Cardiac atrium fibroblast (primary cell): ENCODE measurements around the gene HOXA9. TPM values are rescaled to one million over a fixed set of nuclear protein-coding genes. Genes with fewer than 3 reads are reported as not detected.

Source experiments
- total RNA-seq: library from RNA; depleted of rRNA; stranded (reverse); fragments of >200 nt; gene quantifications from 2 replicates; pipeline ENCODE4 v1.2.3, GENCODE V29; 2015

HOXA9 gene
- total RNA-seq: not detected in 2 replicates

DNA sequence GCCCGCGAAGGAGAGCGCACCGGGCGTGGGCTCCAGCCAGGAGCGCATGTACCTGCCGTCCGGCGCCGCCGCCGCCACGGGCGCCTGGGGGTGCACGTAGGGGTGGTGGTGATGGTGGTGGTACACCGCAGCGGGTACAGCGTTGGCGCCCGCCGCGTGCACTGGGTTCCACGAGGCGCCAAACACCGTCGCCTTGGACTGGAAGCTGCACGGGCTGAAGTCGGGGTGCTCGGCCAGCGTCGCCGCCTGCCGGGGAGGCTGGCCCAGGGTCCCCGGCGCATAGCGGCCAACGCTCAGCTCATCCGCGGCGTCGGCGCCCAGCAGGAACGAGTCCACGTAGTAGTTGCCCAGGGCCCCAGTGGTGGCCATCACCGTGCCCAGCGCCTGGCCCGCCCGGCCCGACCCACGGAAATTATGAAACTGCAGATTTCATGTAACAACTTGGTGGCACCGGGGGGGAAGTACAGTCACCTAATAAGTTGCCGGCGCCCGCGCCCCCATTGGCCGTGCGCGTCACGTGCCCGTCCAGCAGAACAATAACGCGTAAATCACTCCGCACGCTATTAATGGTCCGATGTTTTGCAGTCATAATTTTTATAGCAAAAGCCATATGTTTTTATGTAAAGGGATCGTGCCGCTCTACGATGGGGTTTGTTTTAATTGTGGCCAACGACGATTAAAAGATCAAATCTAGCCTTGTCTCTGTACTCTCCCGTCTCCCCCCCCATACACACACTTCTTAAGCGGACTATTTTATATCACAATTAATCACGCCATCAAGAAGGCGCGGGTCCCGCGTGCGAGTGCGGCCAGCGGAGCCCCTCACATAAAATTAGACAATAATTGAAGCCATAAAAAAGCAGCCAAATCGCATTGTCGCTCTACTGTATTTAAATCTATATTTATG is at the start of gene HOXA9:
TSS of gene HOXA9 (minus strand) at position 449 of the 907 bp plus-strand sequence. CDS start at position 369, 80 bp downstream.

GRCh38 chr7:27199849-27200760 is 34.8 kb upstream of the HOXA9 start, which contains the start of gene HOXA13:
TSS of gene HOXA13 (minus strand) at chr7:27200091. CDS start at chr7:27200077, 14 bp downstream.

GRCh38 chr7:27185013-27185853 is 19.9 kb upstream of the HOXA9 start, which contains the start of gene HOXA11:
TSS of gene HOXA11 (minus strand) at chr7:27185232. CDS start at chr7:27185144, 88 bp downstream.

GRCh38 chr7:27173956-27174873 is 8.9 kb upstream of the HOXA9 start, which contains the start of gene HOXA10:
TSS of gene HOXA10 (minus strand) at chr7:27174320. CDS start at chr7:27174306, 14 bp downstream.

DNA sequence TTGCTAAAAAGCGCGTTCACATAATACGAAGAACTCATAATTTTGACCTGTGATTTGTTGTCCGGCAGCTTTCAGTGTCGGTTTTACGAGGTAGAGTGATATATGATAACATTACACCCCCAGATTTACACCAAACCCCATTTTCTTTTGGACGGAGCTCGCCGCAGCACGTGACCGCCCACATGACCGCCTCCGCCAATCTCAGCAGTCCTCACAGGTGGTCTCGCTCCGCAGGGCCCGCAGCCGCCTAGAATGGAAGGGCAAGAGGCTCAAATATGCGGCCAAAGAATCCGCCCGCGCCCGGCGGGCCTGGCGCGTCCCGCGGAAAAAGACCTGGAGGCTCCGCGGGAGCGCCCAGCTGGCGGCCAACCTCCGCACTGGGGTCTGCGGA is 8.8 kb downstream of the HOXA9 start, which contains the start of gene HOXA7:
TSS of gene HOXA7 (minus strand) at position 168 of the 391 bp plus-strand sequence. CDS start at position 38, 130 bp downstream.

DNA sequence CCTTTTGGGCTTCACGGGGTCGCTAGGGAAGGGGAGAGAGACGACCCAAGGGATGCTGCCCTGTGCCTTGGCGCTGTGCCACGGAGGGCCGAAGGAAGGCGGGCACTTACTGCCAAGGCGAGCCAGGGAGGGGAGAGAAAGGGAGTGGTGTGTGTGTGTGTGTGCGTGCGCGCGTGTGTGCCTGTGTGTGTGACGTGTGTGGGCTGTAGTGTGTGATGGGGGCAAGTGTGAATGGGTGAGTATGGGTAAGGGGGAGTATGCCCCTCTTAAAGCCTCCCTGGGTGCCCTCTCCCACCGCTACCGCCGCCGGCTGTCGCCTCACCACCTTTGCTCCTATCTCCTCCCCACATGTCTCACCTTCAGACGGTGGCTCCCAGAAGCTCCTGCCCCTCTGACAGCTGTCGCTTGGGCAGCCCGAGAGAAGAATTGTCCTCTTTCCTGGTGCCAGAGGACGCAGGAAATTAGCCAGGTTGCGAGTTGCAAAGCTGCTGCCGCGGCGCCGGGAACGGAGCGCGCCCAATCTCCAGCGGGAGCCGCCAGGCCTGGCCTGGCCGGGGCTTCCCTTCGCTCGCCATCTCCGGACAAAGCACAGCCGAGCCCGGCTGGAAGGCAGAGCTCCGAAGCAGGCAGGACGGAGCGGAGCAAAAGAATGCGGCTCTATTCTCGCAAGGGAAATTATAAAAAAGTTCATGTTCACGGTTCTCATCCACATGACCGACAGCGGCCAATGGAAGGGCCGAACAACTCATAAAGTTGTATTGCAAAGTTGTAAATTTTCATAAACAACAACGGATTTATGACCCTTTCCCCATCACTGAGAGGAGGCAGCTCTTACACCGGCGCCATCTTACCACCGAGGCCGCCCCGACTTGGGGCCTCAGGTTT is 13.2 kb downstream of the HOXA9 start, which contains the start of gene HOXA3:
TSS of gene HOXA3 (minus strand) at position 653 of the 885 bp plus-strand sequence. CDS start 41,943 bp downstream, outside the sequence.

DNA sequence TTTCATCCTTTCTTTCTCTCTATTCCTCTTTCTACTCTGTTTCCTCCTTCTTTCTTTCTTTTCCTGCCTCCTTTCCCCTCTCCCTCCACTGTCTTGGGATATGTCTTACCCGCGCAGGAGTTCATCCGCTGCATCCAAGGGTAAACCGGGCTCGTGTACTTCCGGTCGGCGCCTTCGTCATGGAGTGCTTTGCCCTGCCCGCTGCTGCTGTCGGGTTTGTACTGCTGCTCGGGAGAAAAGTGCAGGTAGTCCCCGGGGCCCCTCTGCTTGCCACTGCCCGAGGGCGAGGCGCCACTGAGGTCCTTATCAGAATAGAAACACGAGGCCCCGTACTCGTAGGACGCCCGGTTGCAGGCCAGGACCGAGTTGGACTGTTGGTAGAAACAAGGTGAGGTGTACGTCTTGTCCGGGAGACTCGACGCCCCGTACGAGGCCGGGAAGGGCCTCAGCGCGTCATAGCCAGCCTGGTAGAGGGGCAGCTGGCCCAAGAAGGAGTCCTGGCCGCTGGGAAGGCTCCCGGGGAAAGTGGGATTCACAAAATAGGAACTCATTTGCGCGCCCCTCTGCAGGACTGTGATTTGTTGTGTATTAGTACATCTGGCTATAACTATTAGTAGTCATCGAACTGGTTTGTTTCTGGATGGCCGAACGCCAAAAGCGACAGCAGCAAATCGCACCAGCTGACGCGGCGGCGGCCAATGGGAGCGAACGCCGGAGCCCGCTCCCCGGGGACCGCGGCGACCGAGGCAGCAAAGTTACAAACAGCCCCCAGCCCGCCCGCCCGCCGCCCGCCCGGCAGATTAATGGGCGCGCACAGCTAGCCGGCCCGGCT is 17.9 kb downstream of the HOXA9 start, which contains the start of gene HOXA6:
TSS of gene HOXA6 (minus strand) at position 576 of the 832 bp plus-strand sequence. CDS start at position 551, 25 bp downstream.

DNA sequence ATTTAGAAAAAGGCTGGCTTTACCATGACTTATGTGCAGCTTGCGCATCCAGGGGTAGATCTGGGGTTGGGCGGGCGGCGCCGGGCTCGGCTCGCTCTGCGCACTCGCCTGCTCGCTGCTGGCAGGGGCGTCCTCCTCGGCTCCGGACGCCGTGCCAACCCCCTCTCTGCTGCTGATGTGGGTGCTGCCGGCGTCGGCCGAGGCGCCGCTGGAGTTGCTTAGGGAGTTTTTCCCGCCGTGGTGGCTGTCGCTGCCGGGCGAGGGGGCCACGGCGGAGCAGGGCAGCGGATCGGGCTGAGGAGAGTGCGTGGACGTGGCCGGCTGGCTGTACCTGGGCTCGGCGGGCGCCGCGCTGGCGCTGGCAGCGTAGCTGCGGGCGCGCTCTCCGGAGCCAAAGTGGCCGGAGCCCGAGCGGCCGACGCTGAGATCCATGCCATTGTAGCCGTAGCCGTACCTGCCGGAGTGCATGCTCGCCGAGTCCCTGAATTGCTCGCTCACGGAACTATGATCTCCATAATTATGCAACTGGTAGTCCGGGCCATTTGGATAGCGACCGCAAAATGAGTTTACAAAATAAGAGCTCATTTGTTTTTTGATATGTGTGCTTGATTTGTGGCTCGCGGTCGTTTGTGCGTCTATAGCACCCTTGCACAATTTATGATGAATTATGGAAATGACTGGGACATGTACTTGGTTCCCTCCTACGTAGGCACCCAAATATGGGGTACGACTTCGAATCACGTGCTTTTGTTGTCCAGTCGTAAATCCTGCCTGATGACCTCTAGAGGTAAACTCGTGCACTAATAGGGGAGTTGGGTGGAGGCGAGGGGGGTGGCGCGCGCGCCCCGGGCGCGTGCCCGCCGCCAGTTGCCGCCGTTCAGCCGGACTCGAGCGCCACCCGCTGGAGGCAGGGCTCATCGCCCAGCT is 22.1 kb downstream of the HOXA9 start, which contains the start of gene HOXA5:
TSS of gene HOXA5 (minus strand) at position 659 of the 927 bp plus-strand sequence. CDS start at position 585, 74 bp downstream.

GRCh38 chr7:27130540-27131389 is 34.6 kb downstream of the HOXA9 start, which contains the start of gene HOXA4:
TSS of gene HOXA4 (minus strand) at chr7:27130757. CDS start at chr7:27130733, 24 bp downstream.

Other genes starting within 250 kb of the HOXA9 start
- gene HOXA1, start 69.5 kb downstream of the HOXA9 start, total RNA-seq: not detected in 2 replicates
- gene HOXA2, start 62.9 kb downstream of the HOXA9 start, total RNA-seq: not detected in 2 replicates
- not detected in 2 replicates for gene HOXA4, start 34.8 kb downstream of the HOXA9 start, total RNA-seq
- not detected in 2 replicates for gene HOXA5, start 21.9 kb downstream of the HOXA9 start, total RNA-seq
- not detected in 2 replicates for gene HOXA6, start 17.8 kb downstream of the HOXA9 start, total RNA-seq
- not detected in 2 replicates for gene HOXA3, start 13.0 kb downstream of the HOXA9 start, total RNA-seq
- gene HOXA7, start 8.9 kb downstream of the HOXA9 start, total RNA-seq: not detected in 2 replicates
- gene HOXA10, start 8.8 kb upstream of the HOXA9 start, total RNA-seq: under 0.01 TPM in 1 of 2 replicates, not detected in the other
- not detected in 2 replicates for gene HOXA11, start 19.7 kb upstream of the HOXA9 start, total RNA-seq
- gene HOXA13, start 34.6 kb upstream of the HOXA9 start, total RNA-seq: not detected in 2 replicates
- not detected in 2 replicates for gene EVX1, start 77.3 kb upstream of the HOXA9 start, total RNA-seq